RPMI7951 (cell line): ENCODE data around the gene DENND5A. TPM values are rescaled to one million over a fixed set of nuclear protein-coding genes. Genes with fewer than 3 reads are reported as not detected.
"Not testable (repeated sequence)": the region's sequence is repeated elsewhere in the genome, so short reads cannot be mapped to it uniquely, and the experiment has no call there.

Experiments
- DNase-seq: peaks from one replicate; pipeline ENCODE4 v3.0.0-alpha.2; 2012; ENCODE audit warnings: low read depth
- total RNA-seq: library from RNA; depleted of rRNA; stranded (reverse); fragments of >200 nt; shearing (Covaris generic); gene quantifications from 2 replicates; pipeline ENCODE4 v1.2.3, GENCODE V29; 2014

The DENND5A gene
- total RNA-seq, 1 experiment from 2014 or later = 80.6 TPM

DNA sequence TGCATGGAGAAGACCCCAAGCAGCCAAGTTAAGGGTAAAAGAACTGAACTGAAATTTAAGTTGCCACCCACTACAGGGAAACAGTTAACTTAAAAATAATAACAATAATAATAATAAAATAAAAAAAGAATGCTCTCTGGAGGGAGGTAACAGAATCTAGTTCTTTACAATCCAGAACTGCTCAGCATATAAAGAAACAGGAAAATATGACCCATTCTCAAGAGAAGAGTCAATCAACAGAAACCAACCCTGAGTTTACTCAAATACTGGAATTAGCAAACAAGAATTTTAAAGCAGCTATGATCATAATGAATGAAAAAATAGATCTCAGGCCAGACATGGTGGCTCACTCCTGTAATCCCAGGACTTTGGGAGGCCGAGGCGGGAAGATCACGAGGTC lies 53.8 kb downstream of the DENND5A start:
- no peak for DNase-seq

- DNase-seq = peak; percentile 13
Observed at GRCh38 chr11:9210922-9211320, 54.2 kb downstream of the DENND5A start.

- DNase-seq = no peak
Observed at GRCh38 chr11:9210224-9210921, 54.8 kb downstream of the DENND5A start.

GRCh38 chr11:9209604-9210003 lies 55.5 kb downstream of the DENND5A start:
- DNase-seq = not testable (repeated sequence)

DNA sequence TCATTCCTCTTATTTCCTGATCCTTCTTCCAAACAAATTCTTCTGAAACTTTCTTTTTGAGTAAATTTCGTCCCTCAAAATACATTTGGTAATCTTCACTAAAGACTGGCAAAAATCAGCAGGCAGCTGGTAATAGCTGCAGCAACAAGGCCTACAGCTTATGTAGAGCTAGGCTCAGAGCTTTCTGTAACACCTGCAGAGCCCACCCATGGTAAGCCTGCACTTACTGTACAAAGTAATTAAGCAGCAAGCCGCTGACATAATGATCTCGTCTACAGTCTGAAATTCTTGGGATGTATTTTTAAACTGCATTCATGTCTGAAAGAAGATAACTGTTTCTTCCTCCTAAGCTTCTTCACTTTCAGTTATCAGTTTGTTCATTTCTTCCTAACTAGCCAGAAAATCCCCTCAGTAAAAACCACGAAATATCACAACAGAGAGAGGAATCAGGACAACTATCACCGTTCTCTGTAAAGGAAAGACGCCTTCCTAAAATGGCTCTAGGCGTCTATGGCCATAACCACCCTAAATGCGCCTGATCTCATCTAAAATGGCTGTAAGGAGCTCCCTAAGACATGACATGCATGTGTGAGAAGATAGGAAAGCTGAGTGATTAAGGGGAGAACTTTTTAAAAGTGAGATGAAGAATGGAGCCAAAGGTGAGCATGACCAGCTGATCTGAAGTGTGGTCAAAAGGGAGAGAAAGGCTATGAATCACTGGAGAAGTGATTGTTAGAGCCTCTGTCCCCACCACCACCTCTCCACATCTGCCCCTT lies 56.2 kb downstream of the DENND5A start:
- peak; percentile 9 for DNase-seq

DNA sequence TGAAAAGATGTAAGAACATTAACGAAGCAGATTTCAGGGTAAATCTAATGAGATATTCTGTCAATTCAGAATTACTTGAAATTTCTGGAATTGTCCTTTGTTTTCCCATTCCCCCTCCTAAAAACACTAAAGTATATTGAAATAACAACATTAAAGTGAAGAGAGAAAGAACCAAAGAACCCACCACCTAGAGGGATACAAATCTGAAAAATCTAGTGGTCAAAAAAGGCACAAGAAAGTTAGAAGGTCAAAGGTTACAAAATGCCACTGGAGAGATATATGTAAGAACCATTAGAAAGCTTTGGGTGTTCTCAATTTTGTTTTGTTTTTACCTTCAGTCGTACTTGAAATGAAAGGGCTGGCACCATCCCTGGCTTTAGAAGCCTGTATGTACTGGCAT lies 57.9 kb downstream of the DENND5A start:
- no peak for DNase-seq

DNA sequence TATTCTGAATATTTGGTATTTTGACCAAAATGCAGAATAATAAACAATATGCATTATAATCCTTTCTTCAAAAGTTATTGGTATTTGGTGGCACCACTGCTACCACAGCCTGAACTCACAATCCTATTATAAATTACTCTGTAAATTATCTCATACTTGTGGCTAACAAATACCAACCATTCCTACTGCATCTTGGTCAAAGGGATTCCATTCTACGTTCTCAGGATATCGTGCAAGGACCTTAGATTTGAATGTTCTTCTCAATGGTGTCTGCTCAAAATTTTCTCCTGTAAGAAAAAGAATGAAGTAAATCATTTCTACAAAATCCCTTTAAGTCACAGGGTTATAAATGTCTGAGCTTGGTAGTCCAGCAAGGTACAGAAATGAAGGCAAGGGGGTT lies 58.7 kb downstream of the DENND5A start:
- peak; percentile 34 for DNase-seq

GRCh38 chr11:9203691-9204311 lies 61.3 kb downstream of the DENND5A start:
- no peak for DNase-seq

- no peak for DNase-seq
Observed at GRCh38 chr11:9201372-9202162, 63.6 kb downstream of the DENND5A start.

DNA sequence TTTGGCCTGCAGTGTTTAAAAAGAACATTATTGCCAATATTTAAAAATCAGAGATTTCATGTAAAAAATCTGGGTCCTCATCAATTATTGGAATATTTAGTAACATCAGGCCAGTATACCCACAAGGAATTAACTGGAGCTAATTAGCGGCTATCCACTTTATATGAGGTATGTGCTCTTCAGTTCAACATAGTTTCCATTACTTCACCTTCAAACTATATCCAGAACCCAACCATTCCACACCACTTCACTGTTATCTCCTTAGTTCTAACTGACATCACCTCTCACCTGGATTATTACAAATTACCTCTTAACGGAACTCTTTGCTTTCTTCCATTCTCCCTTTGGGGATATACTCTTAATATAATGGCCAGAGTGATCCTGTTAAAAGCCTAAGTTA lies 64.7 kb downstream of the DENND5A start:
- no peak for DNase-seq

GRCh38 chr11:9193316-9193715 lies 71.8 kb downstream of the DENND5A start:
- no peak for DNase-seq

- DNase-seq = no peak
Observed at GRCh38 chr11:9192561-9192960, 72.6 kb downstream of the DENND5A start.

DNA sequence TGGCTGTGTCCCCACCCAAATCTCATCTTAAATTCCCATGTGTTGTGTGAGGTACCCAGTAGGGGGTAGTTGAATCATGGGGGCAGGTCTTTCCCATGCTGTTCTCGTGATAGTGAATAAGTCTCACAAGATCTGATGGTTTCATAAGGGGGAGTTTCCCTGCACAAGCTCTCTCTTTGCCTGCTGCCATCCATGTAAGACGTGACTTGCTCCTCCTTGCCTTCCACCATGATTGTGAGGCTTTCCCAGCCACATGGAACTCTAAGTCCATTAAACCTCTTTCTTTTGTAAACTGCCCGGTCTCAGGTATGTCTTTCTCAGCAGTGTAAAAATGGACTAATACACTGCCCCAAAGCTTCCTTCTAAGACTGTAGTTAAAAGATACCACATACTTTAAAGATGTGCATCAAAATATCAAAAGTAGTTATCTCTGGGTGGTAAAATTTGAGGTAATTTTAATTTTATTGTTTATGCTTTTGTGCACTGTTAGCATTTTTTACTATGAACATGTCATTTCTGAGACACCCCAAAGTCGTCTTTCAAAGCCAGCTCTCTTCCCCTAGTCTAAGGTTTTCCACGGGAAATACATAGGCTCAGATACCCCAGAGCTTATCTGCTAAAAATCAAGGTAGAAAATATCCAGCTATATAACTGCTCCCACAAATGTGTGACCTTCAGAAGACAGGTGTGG lies 74.7 kb downstream of the DENND5A start:
- not testable (repeated sequence) for DNase-seq

DNA sequence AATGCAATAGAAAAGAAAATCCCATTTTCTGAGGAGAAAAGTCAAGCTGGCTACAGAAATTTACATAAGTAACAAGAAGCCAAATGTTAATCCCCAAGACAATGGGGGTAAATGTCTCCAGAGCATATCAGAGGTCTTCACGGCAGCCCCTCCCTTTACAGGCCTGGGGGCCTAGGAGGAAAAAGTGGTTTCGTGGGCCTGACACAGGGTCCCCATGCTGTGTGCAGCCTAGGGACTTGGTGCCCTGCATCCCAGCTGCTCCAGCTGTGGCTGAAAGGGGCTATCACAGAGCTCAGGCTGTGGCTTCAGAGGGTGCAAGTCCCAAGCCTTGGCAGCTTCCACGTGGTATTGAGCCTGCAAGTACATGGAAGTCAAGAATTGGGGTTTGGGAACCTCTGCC lies 76.3 kb downstream of the DENND5A start:
- DNase-seq = not testable (repeated sequence)

DNA sequence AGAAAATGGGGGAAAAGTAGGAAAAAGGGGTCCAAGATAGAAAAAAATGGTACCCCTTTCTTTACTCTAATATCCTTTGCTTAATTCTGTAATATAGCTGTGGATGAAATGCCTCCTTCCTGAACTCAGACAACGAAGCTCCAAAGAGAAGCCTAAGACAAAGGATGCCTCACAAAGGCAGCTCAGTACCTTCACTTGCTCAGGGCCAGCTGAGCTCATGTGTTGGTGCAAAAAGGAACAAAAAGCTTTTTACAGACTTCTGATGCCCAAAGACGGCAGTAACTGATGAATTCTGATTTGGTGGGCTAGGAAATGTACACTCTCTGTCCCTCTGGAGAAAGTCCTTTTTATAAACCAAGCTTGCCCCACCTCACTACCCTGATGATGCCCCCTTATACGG lies 77.5 kb downstream of the DENND5A start:
- no peak for DNase-seq

DNA sequence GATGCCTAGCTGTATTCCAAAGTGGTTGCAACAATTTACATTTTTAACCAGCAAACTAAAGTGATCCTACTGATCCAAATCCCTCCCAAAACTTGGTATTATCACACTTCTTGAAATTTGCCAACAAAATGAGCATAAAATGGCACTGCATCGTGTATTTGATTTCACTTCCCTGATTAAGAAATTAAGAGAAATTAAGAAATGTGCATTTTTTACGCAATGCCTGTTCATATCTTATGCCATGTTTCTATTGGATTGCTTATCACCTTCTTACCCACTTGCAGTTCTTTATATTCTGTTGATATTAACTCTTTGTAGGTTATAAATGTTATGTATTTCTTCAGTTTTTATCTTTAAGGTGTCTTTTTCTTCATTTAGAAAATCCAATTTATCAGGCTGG lies 80.6 kb downstream of the DENND5A start:
- DNase-seq = no peak

DNA sequence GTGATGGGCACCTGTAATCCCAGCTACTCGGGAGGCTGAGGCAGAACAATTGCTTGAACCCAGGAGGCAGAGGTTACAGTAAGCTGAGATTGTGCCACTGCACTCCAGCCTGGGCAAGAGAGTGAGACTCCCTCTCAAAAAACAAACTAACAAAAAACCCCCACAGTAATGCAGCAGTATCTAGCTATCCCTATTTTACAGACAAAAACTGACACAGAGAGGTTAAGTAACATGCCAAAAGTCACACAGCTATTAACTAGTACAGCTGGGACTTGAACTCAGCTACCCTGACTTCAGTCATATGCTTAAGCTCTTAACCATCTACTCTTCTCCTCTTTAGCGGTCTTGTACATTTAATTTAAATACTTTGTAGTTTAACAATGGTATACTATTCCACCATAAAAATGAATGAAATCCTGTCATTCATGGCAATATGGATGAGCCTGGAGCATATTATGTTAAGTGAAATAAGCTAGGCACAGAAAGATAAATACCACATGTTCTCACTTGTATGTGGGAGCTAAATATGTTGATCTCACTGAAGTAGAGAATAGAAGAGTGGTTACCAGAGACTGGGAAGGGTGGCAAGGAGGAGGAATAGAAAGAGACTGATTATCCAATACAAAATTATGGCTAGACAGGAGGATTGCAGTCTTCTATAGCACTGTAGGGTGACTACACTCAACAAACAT lies 82.8 kb downstream of the DENND5A start:
- DNase-seq = no peak

DNA sequence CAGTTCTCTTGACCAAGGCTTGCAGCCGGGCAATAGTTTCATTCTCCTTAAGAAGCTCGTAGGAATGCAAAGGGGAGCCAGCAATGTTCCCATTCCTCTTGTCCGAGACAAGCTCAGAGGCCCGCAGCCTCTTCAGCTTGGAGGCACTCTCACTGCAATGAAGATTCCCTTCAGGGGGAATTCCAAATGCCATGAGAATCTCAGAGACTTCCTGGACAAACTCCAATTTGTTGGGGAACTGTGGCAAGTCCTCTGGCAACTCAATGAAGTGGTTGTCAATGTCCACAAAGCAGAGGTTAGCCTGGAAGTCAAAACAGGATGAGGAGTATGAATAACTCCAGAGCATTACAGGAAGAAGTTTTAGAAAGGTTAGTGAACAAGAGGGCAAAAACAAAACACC lies 84.4 kb downstream of the DENND5A start:
- DNase-seq = peak; percentile 68

- DNase-seq = no peak
Observed at GRCh38 chr11:9179141-9179540, 86.0 kb downstream of the DENND5A start.

GRCh38 chr11:9178716-9179115 lies 86.4 kb downstream of the DENND5A start:
- DNase-seq = no peak
